HL-60 (cell line): ENCODE data around the gene RBM18.

ENCODE experiments used
- GABPA ChIP-seq: IDR thresholded peaks from 2 replicates; pipeline ENCODE4 v1.6.1; 2012; ENCODE audit warnings: low read depth
- POLR2AphosphoS5 ChIP-seq: IDR thresholded peaks from 2 replicates; pipeline ENCODE4 v1.6.1; 2012; ENCODE audit warnings: low read depth
- TF ChIP-seq, protein P1 (sequence below): IDR thresholded peaks from one replicate; pipeline ENCODE4 v1.5.1; 2011; ENCODE audit warnings: low read length, control low read depth, inconsistent platforms; ENCODE audit not compliant: insufficient read depth

DNA sequence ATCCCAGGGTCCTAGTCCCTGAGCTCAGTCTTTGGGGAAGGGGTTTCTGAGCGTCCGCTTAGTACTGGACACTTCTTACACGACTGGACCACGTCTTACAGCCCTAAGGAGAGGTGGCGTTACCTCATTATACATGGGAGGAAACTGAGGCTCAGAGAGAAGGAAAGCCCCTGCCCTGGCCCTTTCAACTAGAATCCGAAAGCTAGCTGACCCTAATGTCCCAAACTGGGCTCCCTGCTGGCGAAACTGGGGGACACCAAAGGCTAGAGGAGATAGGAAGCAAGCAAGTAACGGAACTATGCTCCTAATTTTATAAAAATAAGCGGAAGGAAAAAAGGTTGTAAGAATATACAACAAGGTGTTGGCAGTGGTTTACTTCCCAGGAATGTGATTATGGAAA is 50.1 kb downstream of the RBM18 start:
- TF ChIP-seq, protein P1, sequence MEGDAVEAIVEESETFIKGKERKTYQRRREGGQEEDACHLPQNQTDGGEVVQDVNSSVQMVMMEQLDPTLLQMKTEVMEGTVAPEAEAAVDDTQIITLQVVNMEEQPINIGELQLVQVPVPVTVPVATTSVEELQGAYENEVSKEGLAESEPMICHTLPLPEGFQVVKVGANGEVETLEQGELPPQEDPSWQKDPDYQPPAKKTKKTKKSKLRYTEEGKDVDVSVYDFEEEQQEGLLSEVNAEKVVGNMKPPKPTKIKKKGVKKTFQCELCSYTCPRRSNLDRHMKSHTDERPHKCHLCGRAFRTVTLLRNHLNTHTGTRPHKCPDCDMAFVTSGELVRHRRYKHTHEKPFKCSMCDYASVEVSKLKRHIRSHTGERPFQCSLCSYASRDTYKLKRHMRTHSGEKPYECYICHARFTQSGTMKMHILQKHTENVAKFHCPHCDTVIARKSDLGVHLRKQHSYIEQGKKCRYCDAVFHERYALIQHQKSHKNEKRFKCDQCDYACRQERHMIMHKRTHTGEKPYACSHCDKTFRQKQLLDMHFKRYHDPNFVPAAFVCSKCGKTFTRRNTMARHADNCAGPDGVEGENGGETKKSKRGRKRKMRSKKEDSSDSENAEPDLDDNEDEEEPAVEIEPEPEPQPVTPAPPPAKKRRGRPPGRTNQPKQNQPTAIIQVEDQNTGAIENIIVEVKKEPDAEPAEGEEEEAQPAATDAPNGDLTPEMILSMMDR: no peak
- TF ChIP-seq POLR2AphosphoS5 (no peak), GABPA (no peak)
